Stimulated activated CD8-positive, alpha-beta memory T cell treated with anti-CD3 and anti-CD28 coated beads, Interleukin-12 subunit alpha, Interleukin-12 subunit beta, amount 100 ng/mL, for 1 hour (primary cell): ENCODE measurements around the gene NT5E.

Experiments used
- DNase-seq: peaks from one replicate; pipeline ENCODE4 v3.0.0-alpha.2; 2020; ENCODE audit warnings: low read depth

NT5E gene

DNA sequence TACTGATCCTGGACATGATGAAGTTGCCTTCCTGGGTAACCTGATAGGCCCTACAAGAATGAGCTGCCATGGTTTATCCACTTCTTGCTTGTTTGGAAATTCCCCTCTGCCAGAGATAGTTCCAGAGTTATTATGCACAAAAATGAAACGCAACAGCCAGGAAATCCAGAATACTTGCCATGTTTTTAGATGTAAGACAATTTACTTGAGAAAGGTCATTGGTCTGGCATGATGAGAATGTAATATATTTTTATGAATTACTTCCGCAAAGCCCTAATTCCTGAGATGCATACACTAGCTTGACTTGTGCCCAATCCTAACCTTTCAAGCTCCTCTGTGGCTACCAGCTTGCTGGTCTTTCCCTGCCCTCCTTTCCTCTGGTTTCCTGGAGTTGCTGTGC lies 27.9 kb upstream of the NT5E start:
- no peak for DNase-seq

DNA sequence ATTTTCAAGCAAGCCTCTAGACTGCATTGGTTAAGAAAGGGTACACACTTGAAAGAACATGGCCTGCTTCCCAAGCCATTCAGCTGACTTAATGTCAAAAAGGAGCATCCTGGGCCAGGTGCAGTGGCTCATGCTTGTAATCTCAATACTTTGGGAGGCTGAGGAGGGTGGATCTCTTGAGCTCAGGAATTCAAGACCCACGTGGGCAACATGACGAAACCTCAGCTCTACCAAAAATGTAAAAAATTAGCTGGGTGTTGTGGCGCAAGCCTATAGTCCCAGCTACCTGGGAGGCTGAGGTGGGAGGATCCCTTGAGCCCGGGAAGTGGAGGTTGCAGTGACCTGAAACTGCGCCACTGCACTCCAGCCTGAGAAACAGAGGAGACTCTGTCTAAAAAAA lies 26.9 kb upstream of the NT5E start:
- no peak for DNase-seq

DNA sequence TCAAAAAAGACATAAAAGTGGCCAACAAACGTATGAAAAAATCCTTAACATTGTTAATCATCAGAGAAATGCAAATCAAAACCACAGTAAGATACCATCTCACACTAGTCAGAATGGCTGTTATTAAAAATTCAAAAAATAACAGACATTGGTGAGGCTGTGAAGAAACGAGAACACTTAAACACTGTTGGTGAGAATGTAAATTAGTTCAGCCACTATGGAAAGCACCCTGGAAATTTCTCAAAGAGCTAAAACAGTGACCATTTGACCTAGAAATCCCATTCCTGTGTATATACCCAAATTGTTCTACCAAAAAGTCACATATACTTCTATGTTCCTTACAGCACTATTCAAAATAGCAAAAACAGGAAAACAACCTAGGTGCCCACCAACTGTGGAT lies 24.9 kb upstream of the NT5E start:
- no peak for DNase-seq

DNA sequence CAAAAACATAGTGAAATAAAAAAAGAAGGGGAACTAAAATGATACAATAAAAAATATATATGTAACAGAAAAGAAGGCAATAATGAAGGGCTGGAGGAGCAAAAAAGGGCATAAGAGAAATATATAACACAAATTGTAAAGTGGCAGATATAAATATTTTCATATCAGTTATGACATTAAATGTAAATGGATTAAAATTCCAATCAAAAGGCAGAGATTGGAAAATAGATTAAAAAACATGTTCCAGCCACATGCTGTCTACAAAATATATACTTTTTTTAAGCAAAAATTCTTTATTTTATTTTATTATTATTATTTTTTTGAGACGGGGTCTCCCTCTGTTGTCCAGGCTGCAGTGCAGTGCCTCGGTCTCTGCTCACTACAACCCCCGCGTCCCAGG lies 23.9 kb upstream of the NT5E start:
- DNase-seq: no peak

DNA sequence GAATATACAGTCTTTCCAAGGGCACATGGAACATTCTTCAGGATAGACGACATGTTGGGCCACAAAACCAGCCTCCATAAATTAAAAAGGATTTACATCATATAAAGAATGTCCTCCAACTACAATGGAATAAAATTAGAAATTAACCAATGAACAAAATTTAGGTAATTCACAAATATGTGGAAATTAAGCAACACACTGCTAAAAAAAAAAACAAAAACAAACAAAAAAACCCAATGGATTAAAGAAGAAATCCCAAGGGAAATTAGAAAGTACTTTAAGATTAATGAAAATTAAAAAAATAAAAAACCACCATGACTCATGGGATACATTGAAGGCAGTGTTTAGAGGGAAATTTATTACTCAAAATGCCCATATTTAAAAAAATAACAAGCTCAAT lies 21.4 kb upstream of the NT5E start:
- no peak for DNase-seq

DNA sequence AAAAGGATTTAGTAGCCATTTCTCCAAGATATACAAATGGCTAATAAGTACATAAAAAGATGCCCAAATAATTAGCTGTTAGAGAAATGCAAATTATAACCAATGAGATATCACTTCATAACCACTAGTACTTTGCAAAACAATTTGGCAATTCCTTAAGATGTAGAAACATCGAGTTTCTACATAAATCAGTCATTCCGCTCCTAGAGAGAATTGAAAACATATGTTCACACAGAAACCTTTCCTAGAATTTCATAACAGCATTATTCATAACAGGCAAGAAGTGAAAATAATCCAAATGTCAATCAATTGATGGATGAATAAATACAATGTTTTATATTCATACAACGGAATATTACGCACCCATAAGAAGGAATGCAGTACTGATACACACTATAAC lies 20.5 kb upstream of the NT5E start:
- no peak for DNase-seq

DNA sequence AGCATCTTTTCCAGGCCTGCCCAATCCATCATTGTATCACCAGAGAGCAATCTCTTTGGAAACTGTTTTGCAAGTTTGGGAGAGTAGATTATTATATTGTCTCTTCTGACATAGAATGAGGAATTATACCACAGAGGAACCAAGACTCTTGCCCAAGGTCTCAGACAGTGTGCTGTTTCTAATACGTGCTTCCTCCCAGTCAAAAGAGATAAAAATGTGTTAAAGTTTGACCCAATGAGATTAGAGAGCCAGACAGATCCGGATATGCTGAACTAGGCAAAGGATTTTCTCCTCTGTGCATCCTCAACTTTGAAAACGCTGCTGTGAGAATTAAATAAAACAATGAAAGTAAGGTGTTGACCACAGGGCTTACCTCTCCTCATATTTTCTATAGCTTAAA lies 18.6 kb upstream of the NT5E start:
- DNase-seq: no peak

DNA sequence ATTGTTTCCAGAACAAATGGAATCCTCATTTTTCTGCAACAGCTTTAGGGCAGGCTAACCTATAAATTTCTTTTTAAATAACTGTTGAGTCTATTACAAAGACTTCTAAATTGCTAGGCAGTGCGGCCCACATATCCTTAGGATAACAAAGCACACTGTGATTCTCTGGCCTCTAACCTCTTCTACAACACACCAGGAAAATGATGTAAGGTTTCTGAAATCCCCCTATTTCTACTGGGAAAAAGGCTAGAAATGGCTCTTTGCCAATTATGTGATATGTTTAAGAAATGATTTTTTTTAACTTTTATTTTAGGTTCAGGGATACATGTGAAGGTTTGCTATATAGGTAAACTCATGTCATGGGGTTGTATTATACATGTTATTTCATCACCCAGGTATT lies 17.3 kb upstream of the NT5E start:
- no peak for DNase-seq

DNA sequence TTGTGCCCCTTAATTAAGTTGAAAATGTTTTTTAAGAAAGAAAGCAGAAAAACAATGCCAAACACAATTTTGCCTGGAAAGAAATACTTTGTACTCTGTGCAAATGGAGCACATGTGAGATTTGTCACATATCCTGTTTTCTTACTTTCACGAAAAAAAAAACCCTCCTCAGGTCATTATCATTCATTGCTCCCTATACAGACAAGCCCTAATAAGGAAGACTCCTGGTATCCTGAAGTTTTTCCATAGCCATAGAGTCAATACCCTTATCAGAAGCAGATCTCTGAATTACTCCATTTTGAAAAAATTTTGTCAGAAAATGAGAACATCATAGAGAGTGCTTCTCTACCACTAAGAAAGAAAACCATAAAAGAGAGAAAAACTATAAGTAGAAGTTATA lies 14.0 kb upstream of the NT5E start:
- no peak for DNase-seq

DNA sequence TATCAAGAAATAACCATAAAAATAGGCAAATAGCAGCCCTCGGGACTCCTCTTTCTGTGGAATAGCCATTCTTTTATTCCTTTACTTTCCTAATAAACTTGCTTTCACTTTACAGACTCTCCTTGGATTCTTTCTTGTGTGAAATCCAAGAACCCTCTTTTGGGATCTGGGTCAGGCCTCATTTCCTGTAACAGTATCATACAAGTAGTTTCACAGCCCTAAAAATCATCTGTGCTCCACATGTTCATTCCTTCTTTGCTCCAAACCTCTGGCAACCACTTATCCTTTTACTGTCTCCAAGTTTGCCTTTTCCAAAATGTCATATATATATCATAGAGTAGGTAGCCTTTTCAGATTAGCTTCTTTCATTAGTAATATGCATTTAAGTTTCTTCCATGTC lies 13.5 kb upstream of the NT5E start:
- no peak for DNase-seq

DNA sequence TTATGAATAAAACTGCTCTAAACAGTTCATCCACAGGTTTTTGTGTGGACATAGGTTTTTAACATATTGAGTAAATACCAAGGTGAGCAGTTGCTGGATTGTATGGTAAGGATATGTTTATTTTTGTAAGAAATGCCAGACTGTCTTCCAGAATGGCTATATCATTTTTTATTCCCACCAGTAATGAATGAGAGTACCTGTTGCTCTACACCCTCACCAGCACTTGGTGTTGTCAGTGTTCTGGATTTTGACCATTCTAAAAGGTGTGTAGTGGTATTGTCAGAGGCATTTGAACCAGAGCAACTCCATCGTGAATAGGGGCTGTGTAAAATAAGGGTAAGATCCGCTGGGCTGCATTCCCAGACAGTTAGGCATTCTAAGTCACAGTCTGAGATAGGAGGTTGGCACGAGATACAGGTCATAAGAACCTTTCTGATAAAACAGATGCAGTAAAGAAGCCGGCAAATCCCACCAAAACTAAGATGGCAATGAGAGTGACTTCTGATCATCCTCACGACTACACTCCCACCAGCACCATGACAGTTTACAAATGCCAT lies 12.9 kb upstream of the NT5E start:
- no peak for DNase-seq

DNA sequence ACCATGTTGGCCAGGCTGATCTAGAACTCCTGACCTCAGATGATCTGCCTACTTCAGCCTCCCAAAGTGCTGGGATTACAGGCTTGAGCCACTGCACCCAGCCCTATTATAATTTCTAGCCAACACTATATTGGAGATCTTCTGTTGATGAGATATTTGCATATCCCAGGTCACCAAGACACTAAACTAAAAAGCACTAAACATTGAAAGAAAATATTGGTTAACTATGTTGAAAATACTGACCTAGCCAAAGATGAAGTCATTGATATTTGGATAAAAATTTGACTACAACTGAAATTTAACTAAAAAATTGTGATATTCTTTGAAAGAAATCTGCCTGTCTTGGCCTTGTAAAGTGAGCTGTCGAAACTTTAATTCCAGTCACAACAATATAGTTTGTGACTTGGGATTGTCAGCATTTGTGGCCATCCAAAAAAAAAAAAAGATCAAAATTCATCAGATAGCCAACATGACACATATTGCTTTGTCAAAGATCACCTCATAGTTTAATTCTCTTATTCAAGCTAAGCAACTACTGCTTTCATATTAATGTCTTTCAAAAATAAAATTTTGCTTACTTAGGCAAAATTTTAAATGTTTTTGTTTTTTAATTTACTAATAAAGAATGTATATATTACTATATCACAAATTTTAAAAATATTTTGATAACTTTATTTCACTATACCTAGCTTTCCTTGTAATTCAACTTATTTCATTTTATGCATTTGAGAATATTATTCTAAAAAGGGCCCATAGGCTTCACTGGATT lies 6.3 kb upstream of the NT5E start:
- DNase-seq: no peak

DNA sequence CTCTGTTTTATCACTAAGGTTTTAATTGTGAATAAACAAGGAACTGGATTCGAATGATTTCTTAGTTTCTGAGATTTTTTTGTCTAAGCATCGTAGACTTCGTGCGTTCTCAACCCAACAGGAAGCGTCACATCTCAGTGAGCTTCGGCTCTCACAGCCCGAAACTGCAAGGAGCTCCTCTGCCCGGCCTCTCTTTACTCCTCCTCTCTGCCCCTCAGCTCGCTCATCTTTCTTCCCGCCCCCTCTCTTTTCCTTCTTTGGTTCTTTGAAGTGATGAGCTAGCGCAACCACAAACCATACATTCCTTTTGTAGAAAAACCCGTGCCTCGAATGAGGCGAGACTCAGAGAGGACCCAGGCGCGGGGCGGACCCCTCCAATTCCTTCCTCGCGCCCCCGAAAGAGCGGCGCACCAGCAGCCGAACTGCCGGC lies 480 bp upstream of the NT5E start:
- no peak for DNase-seq

DNA sequence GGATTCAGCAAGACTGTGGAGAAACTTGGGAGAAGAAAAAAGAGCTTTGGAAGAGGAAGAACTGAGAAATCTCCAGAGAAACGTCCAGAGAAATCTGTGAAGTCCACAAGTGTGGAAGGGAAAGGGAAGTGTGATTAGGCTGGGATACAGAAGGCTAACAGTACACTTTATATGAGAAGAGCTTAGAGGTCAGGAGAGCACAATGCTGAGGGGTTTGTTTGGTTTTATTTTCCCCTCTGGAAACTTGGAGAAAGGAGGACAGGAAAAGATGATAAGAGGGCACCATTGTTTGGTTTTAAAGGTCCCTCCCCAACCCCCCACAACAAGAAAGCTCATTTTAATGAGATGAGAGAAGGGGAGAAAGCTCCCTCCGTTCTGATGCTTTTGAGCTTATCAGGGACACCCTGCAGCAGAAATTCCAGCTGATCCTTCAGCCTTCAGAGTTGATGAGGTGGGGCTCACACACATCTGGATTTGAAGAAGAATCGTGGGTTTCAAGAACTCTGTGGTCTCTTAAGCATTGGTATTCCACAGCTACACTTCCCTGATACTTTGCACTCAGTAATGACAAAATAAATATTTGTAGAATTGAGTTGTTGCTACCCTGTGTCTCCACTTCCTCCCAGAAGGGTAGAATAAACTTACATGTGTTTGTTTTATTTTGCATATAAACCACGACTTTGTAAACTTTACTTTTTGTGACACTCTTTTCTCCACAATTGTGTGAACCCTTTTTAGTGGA lies 1.9 kb downstream of the NT5E start:
- DNase-seq: no peak

DNA sequence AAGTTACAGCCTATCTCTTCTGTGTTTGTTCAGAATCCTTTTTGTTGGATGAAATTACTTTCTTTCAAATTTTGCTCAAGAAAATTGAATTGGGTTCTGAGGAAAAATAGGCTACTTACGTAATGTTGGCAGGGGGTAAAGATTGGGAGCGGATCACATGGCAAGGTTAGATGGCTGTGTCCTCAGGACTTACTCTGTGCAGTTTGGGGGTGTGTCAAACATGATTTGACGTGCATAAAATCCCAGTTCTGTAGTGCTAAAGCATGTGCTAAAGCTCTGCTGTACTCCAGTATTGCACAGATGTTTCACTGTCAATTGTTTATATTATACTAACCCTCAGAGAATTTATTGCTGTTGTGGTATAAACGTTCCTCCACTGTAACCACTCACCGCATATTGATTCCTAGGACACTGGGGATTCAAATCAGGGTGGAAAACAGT lies 2.6 kb downstream of the NT5E start:
- DNase-seq: no peak

DNA sequence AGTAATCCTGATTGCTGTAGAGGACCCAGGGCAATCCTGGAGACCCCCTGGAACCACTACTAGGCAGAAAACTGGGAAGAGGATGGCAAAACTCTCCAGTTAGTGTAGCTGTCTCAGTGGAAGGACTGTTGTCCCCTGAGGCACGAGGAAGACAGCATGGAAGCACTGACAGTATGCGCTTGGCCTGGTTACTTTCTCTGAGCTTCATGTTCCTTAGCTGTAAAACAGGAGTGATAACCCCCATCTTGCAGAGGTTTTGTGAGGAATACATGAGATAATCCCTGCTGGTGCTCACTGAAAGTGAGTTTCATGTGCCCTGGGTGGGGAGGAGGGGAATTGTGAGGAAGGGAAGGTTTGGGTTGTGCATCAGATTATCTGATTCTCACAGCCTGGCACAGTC lies 3.2 kb downstream of the NT5E start:
- no peak for DNase-seq

DNA sequence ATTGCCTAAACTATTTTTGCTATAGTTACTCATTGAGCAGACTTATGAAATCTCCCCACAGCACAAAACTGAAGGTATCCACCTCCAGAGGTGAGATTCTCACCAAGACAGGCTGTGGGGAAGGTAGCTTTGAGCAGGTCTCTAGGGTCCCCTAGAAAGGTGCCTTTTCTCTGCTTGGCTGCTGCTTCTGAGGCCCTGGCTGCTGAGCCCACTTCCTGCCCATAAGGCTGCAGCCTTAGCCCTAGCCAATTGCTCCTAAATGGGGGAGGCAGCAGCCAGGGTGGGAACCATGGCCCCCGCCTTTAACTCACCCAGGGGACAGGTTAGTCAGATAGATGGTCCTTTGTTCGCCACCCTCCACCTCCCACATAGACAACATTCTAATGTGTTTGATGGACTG lies 3.6 kb downstream of the NT5E start:
- no peak for DNase-seq

DNA sequence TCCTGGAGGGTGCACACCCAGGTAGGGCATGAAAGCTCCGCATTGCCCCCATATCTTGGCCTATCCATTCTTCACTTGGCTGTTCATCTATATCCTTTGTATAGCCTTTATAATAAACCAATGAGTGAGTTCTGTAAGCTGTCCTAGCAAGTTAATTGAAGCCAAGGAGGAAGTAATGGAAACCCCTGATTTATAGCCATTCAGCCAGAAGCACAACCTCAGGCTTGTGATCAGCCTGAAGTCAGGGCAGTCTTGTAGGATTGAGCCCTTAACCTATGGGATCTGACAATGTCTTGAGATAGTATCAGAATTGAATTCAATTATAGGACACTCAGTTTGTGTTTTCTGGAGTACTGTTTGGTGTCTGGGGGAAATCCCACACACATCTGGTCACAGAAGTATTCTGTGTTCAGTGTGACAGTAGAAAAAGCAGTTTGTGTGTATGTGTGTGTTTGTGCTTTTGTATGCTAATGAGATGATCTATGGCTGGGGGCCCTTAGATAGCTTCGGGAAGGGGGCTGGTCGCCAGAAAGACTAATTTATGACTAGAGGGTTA lies 5.7 kb downstream of the NT5E start:
- no peak for DNase-seq

DNA sequence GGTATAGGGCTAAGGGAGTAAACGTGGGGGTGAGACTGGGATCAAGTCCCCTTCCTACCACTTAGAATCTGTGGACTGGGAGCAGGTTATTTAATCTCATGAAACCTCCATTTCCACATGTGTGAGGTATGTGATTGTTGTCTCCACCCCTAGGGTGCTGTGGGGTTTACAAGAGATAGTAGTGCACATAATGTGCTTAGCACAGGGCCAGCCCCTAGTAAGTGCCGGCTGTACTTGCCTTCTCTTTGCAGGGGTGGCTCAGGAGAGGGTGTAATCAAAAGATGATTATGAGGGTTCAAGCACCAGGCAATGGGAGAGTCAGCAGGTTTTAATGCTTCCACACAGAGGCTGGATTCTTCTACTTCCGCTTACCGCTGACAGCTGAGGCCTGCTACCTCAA lies 6.9 kb downstream of the NT5E start:
- no peak for DNase-seq

DNA sequence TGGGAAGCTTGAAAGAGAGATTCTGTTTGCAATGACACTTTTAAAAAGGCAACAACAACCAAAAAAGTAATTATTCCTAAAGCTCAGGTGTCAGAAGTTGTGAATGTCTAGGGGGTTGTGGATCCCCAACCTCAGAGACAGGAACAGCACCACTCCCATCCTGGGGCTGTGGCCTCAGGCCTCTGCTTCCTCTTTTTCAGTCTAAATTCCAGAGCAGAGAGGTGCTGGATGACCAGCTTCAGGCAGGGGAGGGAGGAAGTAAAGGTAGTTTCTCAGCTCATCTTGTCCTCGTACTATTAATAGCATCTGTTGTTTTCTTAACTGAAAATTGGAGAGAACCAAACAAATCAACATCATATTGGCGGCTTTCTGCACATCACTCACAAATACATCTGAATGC lies 8.3 kb downstream of the NT5E start:
- no peak for DNase-seq

DNA sequence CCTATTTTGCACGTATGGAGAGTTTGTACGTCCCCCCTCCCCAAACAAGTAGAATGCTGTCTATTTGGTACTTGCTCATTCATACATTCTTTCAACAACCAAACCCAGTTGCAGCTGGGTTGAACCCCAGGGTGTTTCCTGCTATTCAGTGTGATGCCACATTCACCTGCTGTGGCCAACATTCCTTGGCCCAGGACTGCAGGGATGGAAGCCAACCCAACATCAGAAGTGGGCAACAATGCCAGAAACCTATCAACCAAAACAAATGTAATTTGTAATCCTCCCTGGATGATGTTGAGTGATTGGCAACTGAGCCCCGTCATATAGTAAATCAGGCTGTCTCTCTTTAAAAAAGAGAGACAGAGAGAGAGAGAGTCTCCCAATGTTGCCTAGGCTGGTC lies 8.9 kb downstream of the NT5E start:
- no peak for DNase-seq

DNA sequence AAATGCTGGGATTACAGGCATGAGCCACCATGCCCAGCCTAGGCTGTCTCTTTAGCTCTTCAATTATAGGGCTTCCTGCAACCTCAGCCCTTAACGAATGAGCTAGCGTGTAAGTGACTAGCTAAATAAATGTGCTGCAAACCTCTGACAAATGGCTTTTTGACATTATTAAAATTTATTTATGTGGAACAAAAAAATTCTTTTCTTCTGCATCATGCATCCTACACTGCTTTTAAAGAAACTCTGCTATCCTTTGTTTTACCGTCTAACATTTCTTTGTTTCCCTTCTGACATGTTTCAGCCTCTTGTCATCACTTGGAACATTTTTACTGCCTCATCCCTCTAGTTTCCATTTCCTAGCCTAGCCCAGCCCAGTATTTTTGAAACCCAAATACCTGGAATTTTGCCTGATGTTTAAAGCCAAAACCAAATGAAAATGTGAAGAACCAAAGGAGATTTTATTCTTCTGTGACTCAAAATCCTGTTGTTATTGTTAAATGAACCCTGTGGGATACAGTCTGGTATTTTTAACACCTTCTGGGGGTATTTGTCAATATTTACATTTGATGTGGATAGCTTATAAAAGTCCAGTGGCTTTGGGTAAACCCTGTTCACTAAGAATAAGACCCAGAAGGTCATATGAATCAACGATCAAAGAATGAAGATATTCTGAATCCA lies 9.5 kb downstream of the NT5E start:
- no peak for DNase-seq
